Prostate gland (tissue), 2 donors: ENCODE results near the gene PRSS27. TPM values are rescaled to one million over a fixed set of nuclear protein-coding genes. Genes with fewer than 3 reads are reported as not detected.

ENCODE experiments used
- DNase-seq: peaks from one replicate; pipeline ENCODE4 v3.0.0-alpha.2; 2019; ENCODE audit warnings: low spot score
- H3K27ac ChIP-seq, 2 donors: fragments of 200-600 bp; sonication (generic); 2 replicates each; pipeline ENCODE4 v1.5.1; 2017 to 2019
- H3K27me3 ChIP-seq: fragments of 200-600 bp; sonication (generic); replicated peaks from 2 replicates; pipeline ENCODE4 v1.5.1; 2019; ENCODE audit not compliant: insufficient read depth
- H3K36me3 ChIP-seq, 2 donors: fragments of 200-600 bp; sonication (generic); 1 replicate in 1 of 2; 2 replicates in 1 of 2; pipeline versions ENCODE4 v1.5.1 to v1.8.1; 2017 to 2019
- H3K4me1 ChIP-seq: fragments of 200-600 bp; sonication (generic); replicated peaks from 2 replicates; pipeline ENCODE4 v1.5.1; 2019
- H3K4me3 ChIP-seq, 2 donors: fragments of 200-600 bp; sonication (generic); 2 replicates each; pipeline ENCODE4 v1.5.1; 2017 to 2019
- H3K9me3 ChIP-seq: fragments of 200-600 bp; sonication (generic); 2 replicates; pipeline ENCODE4 v1.5.1; 2017
- POLR2A ChIP-seq: fragments of 450-650 bp; IDR thresholded peaks from one replicate; pipeline ENCODE4 v1.6.1; 2016; ENCODE audit warnings: antibody characterized with exemption, mild to moderate bottlenecking
- POLR2AphosphoS5 ChIP-seq: sonication (generic); formaldehyde crosslinking; IDR thresholded peaks from one replicate; pipeline ENCODE4 v1.6.1; 2017; ENCODE audit warnings: antibody characterized with exemption
- WGBS: methylation state at CpG from one replicate; pipeline ENCODE4 v1.1.5; 2018; 5-methylcytosine and 5-hydroxymethylcytosine counted together
- intact Hi-C: fragments of 100-400 bp; cut with DNase I; formaldehyde crosslinking; loops from one replicate; pipeline ENCODE4 v1.14.2; 2022
- total RNA-seq, 2 donors: library from RNA; depleted of rRNA; stranded (reverse); fragments of >200 nt; gene quantifications; one replicate each; pipeline ENCODE4 v1.1.0, GENCODE V29; 2016
- TF ChIP-seq, protein P1 (sequence below), 4 experiments: fragments of 200-600 bp in 2 of 4; fragments of 450-650 bp in 2 of 4; sonication (generic) in 2 of 4; IDR thresholded peaks; 1 replicate in 3 of 4; 2 replicates in 1 of 4; pipeline ENCODE4 v1.5.1; 2016 to 2019; ENCODE audit warnings: antibody characterized with exemption in 4 of 4, mild to moderate bottlenecking in 2 of 4, moderate library complexity in 2 of 4

PRSS27 gene
- total RNA-seq, 2 donors from 2014 or later: 1.9 to 6.9 TPM

DNA sequence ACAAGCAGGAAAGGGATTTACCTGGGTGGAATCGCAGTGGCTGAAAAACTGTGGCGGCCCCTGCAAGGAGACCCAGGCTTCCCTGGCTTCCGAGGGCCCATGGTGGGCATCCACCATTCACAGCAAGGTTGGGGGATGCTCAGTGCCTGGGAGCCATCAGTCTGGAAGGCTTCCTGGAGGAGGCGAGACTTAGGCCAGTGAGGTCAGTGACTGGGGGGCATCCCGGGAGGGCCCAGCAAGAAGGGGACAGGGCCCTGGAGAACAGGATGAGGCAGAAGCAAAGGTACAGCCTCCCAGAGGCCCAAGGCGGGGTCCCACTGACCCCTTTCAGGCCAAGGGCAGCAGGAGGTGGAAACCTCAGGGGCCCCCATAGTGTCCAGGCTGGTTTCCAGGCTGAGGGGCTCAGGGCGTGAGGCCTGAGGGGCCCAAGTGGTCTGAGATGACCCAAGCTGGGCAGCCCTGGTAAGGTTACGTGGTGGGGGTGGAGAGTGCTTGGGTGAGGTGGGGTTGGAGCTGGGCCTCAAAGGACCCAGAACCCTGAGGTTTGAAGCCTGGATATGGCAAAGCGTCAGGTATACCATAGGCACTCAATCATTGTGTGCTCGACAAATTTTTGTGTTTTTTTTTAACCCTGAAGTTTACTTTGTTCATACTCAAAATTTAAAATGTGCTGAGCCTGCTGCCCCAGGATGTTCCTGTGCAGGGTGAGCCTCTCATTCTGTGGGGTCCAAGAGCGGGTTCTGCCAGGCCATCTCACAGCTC lies 16.6 kb upstream of the PRSS27 start:
- no peak for DNase-seq
- Histone ChIP-seq H3K9me3 (no peaks in the 10 kb centered on the region), H3K4me3 (no peak overlapping the region), H3K4me1 (no peaks in the 10 kb centered on the region), H3K27ac (no peak overlapping the region), H3K36me3 (no peaks in the 10 kb centered on the region), H3K27me3 (no peaks in the 10 kb centered on the region)
- 85% methylated on average over 11 of the region's 11 CpGs for WGBS
- no peak for TF ChIP-seq POLR2AphosphoS5
- no peak for TF ChIP-seq POLR2A
- TF ChIP-seq, protein P1, sequence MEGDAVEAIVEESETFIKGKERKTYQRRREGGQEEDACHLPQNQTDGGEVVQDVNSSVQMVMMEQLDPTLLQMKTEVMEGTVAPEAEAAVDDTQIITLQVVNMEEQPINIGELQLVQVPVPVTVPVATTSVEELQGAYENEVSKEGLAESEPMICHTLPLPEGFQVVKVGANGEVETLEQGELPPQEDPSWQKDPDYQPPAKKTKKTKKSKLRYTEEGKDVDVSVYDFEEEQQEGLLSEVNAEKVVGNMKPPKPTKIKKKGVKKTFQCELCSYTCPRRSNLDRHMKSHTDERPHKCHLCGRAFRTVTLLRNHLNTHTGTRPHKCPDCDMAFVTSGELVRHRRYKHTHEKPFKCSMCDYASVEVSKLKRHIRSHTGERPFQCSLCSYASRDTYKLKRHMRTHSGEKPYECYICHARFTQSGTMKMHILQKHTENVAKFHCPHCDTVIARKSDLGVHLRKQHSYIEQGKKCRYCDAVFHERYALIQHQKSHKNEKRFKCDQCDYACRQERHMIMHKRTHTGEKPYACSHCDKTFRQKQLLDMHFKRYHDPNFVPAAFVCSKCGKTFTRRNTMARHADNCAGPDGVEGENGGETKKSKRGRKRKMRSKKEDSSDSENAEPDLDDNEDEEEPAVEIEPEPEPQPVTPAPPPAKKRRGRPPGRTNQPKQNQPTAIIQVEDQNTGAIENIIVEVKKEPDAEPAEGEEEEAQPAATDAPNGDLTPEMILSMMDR (IDR thresholded peaks at IDR 0.05): no peak
- intact Hi-C loops: no loop called here

- no peak overlapping the region for H3K27ac ChIP-seq
- H3K9me3 ChIP-seq: no peaks in the 10 kb centered on the region
- H3K4me3 ChIP-seq: no peak overlapping the region
- no peak for DNase-seq
- 83% methylated on average over 10 of the region's 10 CpGs for WGBS
- TF ChIP-seq POLR2A (no peak), POLR2AphosphoS5 (no peak)
- TF ChIP-seq, protein P1 (IDR thresholded peaks at IDR 0.05): no peak
- no peaks in the 10 kb centered on the region for H3K27me3 ChIP-seq
- intact Hi-C loops: no loop called here
- H3K36me3 ChIP-seq: no peaks in the 10 kb centered on the region
- H3K4me1 ChIP-seq: no peaks in the 10 kb centered on the region
Observed at GRCh38 chr16:2734844-2735515, 15.0 kb upstream of the PRSS27 start.

DNA sequence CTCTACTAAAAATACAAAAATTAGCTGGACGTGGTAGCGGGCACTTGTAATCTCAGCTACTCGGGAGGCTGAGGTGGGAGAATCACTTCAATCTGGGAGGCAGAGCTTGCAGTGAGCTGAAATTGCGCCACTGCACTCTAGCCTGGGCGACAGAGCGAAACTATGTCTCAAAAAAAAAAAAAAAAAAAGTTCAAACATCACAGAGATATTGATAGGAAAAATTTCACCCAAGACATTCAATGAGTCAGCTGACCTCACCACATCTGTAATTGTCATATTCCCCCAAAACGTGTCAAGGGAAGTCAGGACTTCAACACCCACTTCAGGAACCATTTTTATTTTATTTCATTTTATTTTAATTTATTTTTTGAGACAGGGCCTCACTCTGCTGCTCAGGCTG lies 8.0 kb upstream of the PRSS27 start:
- TF ChIP-seq POLR2AphosphoS5 (no peak), POLR2A (no peak)
- Histone ChIP-seq H3K9me3 (no peaks in the 10 kb centered on the region), H3K27ac (no peak overlapping the region), H3K4me1 (no peaks in the 10 kb centered on the region), H3K27me3 (no peaks in the 10 kb centered on the region), H3K4me3 (no peak overlapping the region), H3K36me3 (no peaks in the 10 kb centered on the region)
- intact Hi-C loops: no loop called here
- WGBS: 89% methylated on average over 7 of the region's 7 CpGs
- no peak for DNase-seq

DNA sequence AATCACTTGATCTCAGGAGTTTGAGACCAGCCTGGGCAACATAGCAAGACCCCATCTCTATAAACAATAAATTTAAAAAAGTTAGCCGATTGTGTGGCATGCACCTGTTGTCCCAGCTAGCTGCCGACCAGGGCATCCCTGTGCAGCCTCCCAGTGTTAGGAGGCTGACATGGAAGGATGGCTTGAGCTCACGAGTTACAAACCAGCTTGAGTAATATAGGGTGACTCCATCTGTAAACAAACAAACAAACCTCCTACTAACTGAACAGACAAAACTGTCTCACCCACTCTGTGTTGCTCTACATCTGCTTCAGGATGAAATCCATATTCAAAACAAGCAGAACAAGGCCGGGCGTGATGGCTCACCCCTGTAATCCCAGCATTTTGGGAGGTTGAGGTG lies 6.9 kb upstream of the PRSS27 start:
- 92% methylated on average over 5 of the region's 5 CpGs for WGBS
- Histone ChIP-seq H3K27ac (no peak overlapping the region), H3K4me1 (no peaks in the 10 kb centered on the region), H3K4me3 (no peak overlapping the region), H3K36me3 (no peaks in the 10 kb centered on the region), H3K9me3 (no peaks in the 10 kb centered on the region), H3K27me3 (no peaks in the 10 kb centered on the region)
- no peak for DNase-seq
- intact Hi-C loops: no loop called here
- no peak for TF ChIP-seq POLR2A

DNA sequence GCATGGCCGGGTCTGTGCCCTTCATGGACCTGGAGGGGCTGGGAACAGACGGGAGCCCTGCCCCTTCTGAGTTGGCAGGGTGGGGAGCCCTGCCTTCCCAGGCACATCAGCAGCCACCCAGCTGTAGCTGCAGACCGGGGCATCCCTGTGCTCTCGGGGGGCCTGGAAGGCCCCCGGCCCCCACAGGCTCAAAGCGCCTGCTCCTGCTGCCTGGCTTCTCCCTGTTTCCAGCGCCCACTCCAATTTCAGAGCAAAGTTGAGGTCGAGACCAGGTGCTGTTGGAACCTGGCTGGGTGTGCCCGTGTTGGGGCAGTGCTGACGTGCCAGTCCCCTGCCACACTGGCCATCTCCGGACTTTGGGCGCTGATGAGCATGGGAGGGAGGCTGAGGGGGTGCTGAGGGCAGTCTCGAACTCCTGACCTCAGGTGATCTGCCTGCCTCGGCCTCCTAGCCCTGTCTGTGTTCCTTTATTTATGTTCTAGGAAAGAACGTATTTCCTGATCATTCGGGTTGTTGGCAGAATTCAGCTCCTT lies 4.9 kb upstream of the PRSS27 start:
- H3K27me3 ChIP-seq: no peaks in the 10 kb centered on the region
- TF ChIP-seq POLR2A (no peak), POLR2AphosphoS5 (no peak)
- TF ChIP-seq, protein P1 (IDR thresholded peaks at IDR 0.05): no peak
- intact Hi-C loops: no loop called here
- no peak overlapping the region for H3K4me3 ChIP-seq
- H3K9me3 ChIP-seq: no peaks in the 10 kb centered on the region
- no peaks in the 10 kb centered on the region for H3K4me1 ChIP-seq
- no peaks in the 10 kb centered on the region for H3K36me3 ChIP-seq
- no peak overlapping the region for H3K27ac ChIP-seq
- 72% methylated on average over 15 of the region's 16 CpGs for WGBS
- DNase-seq: no peak
